WTC11 (cell line): ENCODE data around the gene RNF135.

Experiments
- ATF3 ChIP-seq: sonication (generic); formaldehyde crosslinking; conservative IDR thresholded peaks from 2 replicates; pipeline ENCODE4 v1.8.1; 2022; ENCODE audit warnings: mild to moderate bottlenecking, missing genetic modification reagents
- CDX4 ChIP-seq: fragments of 250-450 bp; sonication (Bioruptor Pico); IDR thresholded peaks from 2 replicates; pipeline ENCODE4 v1.9.0; 2021; ENCODE audit warnings: moderate library complexity, mild to moderate bottlenecking, inconsistent platforms, borderline replicate concordance
- E2F1 ChIP-seq: sonication (generic); formaldehyde crosslinking; IDR thresholded peaks from 2 replicates; pipeline ENCODE4 v1.8.0; 2022; ENCODE audit warnings: mild to moderate bottlenecking, missing genetic modification reagents
- E2F4 ChIP-seq: sonication (generic); formaldehyde crosslinking; IDR thresholded peaks from 2 replicates; pipeline ENCODE4 v1.8.1; 2022; ENCODE audit warnings: low read depth, mild to moderate bottlenecking, moderate library complexity, missing genetic modification reagents, borderline replicate concordance
- ESRRA ChIP-seq: sonication (generic); formaldehyde crosslinking; IDR thresholded peaks from 2 replicates; pipeline ENCODE4 v1.8.1; 2022; ENCODE audit warnings: mild to moderate bottlenecking, missing genetic modification reagents, borderline replicate concordance
- MAX ChIP-seq: sonication (generic); formaldehyde crosslinking; IDR thresholded peaks from 2 replicates; pipeline ENCODE4 v1.8.0; 2022; ENCODE audit warnings: mild to moderate bottlenecking, missing genetic modification reagents
- STAT6 ChIP-seq: sonication (generic); formaldehyde crosslinking; conservative IDR thresholded peaks from 2 replicates; pipeline ENCODE4 v1.8.1; 2023; ENCODE audit warnings: mild to moderate bottlenecking, low read depth, missing genetic modification reagents, moderate library complexity
- TEAD1 ChIP-seq: sonication (generic); formaldehyde crosslinking; IDR thresholded peaks from 2 replicates; pipeline ENCODE4 v1.8.0; 2022; ENCODE audit warnings: mild to moderate bottlenecking, missing genetic modification reagents
- TEAD4 ChIP-seq: sonication (generic); formaldehyde crosslinking; IDR thresholded peaks from 2 replicates; pipeline ENCODE4 v1.8.0; 2022; ENCODE audit warnings: mild to moderate bottlenecking, missing genetic modification reagents
- ZNF263 ChIP-seq: sonication (generic); formaldehyde crosslinking; IDR thresholded peaks from 2 replicates; pipeline ENCODE4 v1.8.1; 2022; ENCODE audit warnings: low read depth, mild to moderate bottlenecking, moderate library complexity, missing genetic modification reagents
- ZNF532 ChIP-seq: fragments of 250-450 bp; sonication (Bioruptor Pico); IDR thresholded peaks from 2 replicates; pipeline ENCODE4 v1.9.0; 2021; ENCODE audit warnings: mild to moderate bottlenecking, borderline replicate concordance
- TF ChIP-seq, protein P1 (sequence below): fragments of 200-600 bp; IDR thresholded peaks from 2 replicates; pipeline ENCODE4 v1.8.0; 2022; ENCODE audit warnings: antibody characterized with exemption
- TF ChIP-seq, protein P2 (sequence below): sonication (generic); formaldehyde crosslinking; IDR thresholded peaks from 2 replicates; pipeline ENCODE4 v1.8.1; 2022; ENCODE audit warnings: missing genetic modification reagents, borderline replicate concordance

GRCh38 chr17:30952638-30953393 is 18.0 kb upstream of the RNF135 start:
- TF ChIP-seq, protein P1, sequence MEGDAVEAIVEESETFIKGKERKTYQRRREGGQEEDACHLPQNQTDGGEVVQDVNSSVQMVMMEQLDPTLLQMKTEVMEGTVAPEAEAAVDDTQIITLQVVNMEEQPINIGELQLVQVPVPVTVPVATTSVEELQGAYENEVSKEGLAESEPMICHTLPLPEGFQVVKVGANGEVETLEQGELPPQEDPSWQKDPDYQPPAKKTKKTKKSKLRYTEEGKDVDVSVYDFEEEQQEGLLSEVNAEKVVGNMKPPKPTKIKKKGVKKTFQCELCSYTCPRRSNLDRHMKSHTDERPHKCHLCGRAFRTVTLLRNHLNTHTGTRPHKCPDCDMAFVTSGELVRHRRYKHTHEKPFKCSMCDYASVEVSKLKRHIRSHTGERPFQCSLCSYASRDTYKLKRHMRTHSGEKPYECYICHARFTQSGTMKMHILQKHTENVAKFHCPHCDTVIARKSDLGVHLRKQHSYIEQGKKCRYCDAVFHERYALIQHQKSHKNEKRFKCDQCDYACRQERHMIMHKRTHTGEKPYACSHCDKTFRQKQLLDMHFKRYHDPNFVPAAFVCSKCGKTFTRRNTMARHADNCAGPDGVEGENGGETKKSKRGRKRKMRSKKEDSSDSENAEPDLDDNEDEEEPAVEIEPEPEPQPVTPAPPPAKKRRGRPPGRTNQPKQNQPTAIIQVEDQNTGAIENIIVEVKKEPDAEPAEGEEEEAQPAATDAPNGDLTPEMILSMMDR = no peak
- TF ChIP-seq, protein P2, sequence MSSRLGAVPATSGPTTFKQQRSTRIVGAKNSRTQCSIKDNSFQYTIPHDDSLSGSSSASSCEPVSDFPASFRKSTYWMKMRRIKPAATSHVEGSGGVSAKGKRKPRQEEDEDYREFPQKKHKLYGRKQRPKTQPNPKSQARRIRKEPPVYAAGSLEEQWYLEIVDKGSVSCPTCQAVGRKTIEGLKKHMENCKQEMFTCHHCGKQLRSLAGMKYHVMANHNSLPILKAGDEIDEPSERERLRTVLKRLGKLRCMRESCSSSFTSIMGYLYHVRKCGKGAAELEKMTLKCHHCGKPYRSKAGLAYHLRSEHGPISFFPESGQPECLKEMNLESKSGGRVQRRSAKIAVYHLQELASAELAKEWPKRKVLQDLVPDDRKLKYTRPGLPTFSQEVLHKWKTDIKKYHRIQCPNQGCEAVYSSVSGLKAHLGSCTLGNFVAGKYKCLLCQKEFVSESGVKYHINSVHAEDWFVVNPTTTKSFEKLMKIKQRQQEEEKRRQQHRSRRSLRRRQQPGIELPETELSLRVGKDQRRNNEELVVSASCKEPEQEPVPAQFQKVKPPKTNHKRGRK (CRISPR knock-in tag) = no peak
- TF ChIP-seq CDX4 (CRISPR knock-in tag) (no peak), ATF3 (CRISPR knock-in tag) (no peak), E2F1 (CRISPR knock-in tag) (no peak), MAX (CRISPR knock-in tag) (no peak), TEAD4 (CRISPR knock-in tag) (no peak), STAT6 (no peak), ZNF532 (CRISPR knock-in tag) (no peak), ZNF263 (CRISPR knock-in tag) (no peak), TEAD1 (CRISPR knock-in tag) (no peak), ESRRA (no peak), E2F4 (CRISPR knock-in tag) (no peak)
